NCI-H146 treated with DMSO at 0.1 percent for 48 hours (cell line): ENCODE measurements around the gene NTF3.

Source experiments
- DNase-seq: peaks from one replicate; lab custom pipeline; 2025; ENCODE audit not compliant: unreplicated experiment; lab: John Stamatoyannopoulos, UW

NTF3 gene

GRCh38 chr12:5432011-5432400 is at the start of gene NTF3:
TSS of gene NTF3 (plus strand) at chr12:5432108. CDS start at chr12:5432325, 217 bp downstream.
- peak; percentile 69 for DNase-seq

GRCh38 chr12:5384015-5384414 is 47.9 kb upstream of the NTF3 start:
- no peak for DNase-seq

- DNase-seq = no peak
Observed at GRCh38 chr12:5388581-5389535, 43.0 kb upstream of the NTF3 start.

GRCh38 chr12:5390174-5390799 is 41.6 kb upstream of the NTF3 start:
- no peak for DNase-seq

- DNase-seq = no peak
Observed at GRCh38 chr12:5391653-5392052, 40.3 kb upstream of the NTF3 start.

GRCh38 chr12:5392961-5393360 is 38.9 kb upstream of the NTF3 start:
- DNase-seq = no peak

- DNase-seq = peak; percentile 95
Observed at GRCh38 chr12:5395443-5396271, 36.3 kb upstream of the NTF3 start.

GRCh38 chr12:5396541-5396940 is 35.4 kb upstream of the NTF3 start:
- DNase-seq = no peak

- no peak for DNase-seq
Observed at GRCh38 chr12:5399266-5399665, 32.6 kb upstream of the NTF3 start.

- peak; percentile 62 for DNase-seq
Observed at GRCh38 chr12:5402009-5402935, 29.6 kb upstream of the NTF3 start.

- no peak for DNase-seq
Observed at GRCh38 chr12:5403411-5403810, 28.5 kb upstream of the NTF3 start.

- DNase-seq = no peak
Observed at GRCh38 chr12:5407034-5407856, 24.7 kb upstream of the NTF3 start.

GRCh38 chr12:5409619-5410018 is 22.3 kb upstream of the NTF3 start:
- no peak for DNase-seq

GRCh38 chr12:5416571-5416970 is 15.3 kb upstream of the NTF3 start:
- no peak for DNase-seq

- DNase-seq = no peak
Observed at GRCh38 chr12:5417500-5417899, 14.4 kb upstream of the NTF3 start.

- DNase-seq = peak; percentile 59
Observed at GRCh38 chr12:5428332-5429221, 3.3 kb upstream of the NTF3 start.

- DNase-seq = no peak
Observed at GRCh38 chr12:5429741-5430557, 2.0 kb upstream of the NTF3 start.
